ENCODE data around the gene DENND6A. TPM values are rescaled to one million over a fixed set of nuclear protein-coding genes. Genes with fewer than 3 reads are reported as not detected.
"Not testable (repeated sequence)": the region's sequence is repeated elsewhere in the genome, so short reads cannot be mapped to it uniquely, and the experiment has no call there.

Gene DENND6A
- total RNA-seq, 1 donor: 24.5 TPM

GRCh38 chr3:57646723-57647122 is 46.2 kb downstream of the DENND6A start:
- peak in 2 of 3 donors; percentile 26 to 35 for DNase-seq (ENCODE audit: low read depth in 2 of 3, low spot score in 2 of 3)

- peak in 1 of 3 donors; percentile 17 for DNase-seq (ENCODE audit: low read depth in 2 of 3, low spot score in 2 of 3)
These were observed 48.1 kb downstream of the DENND6A start for GRCh38 chr3:57644740-57645139.

- DNase-seq (ENCODE audit: low read depth in 2 of 3, low spot score in 2 of 3): no peak
These were observed 55.5 kb downstream of the DENND6A start for GRCh38 chr3:57637391-57637790.

- not testable (repeated sequence) for DNase-seq (ENCODE audit: low read depth in 2 of 3, low spot score in 2 of 3)
These were observed 58.6 kb downstream of the DENND6A start for GRCh38 chr3:57634259-57634658.

- no peak for DNase-seq (ENCODE audit: low read depth in 2 of 3, low spot score in 2 of 3)
These were observed 64.9 kb downstream of the DENND6A start for GRCh38 chr3:57627976-57628375.

- no peak for DNase-seq (ENCODE audit: low read depth in 2 of 3, low spot score in 2 of 3)
These were observed 68.1 kb downstream of the DENND6A start for GRCh38 chr3:57624801-57625200.

- DNase-seq (ENCODE audit: low read depth in 2 of 3, low spot score in 2 of 3): no peak
These were observed 70.5 kb downstream of the DENND6A start for GRCh38 chr3:57622362-57622761.

- DNase-seq (ENCODE audit: low read depth in 2 of 3, low spot score in 2 of 3): no peak
These were observed 75.1 kb downstream of the DENND6A start for GRCh38 chr3:57617739-57618138.

- DNase-seq (ENCODE audit: low read depth in 2 of 3, low spot score in 2 of 3): no peak
These were observed 76.6 kb downstream of the DENND6A start for GRCh38 chr3:57616233-57616632.

- not testable (repeated sequence) for DNase-seq (ENCODE audit: low read depth in 2 of 3, low spot score in 2 of 3)
These were observed 81.0 kb downstream of the DENND6A start for GRCh38 chr3:57611870-57612269.

- DNase-seq (ENCODE audit: low read depth in 2 of 3, low spot score in 2 of 3): no peak
These were observed 87.2 kb downstream of the DENND6A start for GRCh38 chr3:57605683-57606082.

- DNase-seq (ENCODE audit: low read depth in 2 of 3, low spot score in 2 of 3): no peak
These were observed 87.9 kb downstream of the DENND6A start for GRCh38 chr3:57604971-57605370.

- no peak for DNase-seq (ENCODE audit: low read depth in 2 of 3, low spot score in 2 of 3)
These were observed 92.7 kb downstream of the DENND6A start for GRCh38 chr3:57600195-57600594.

GRCh38 chr3:57598765-57599360 is 94.0 kb downstream of the DENND6A start:
- DNase-seq (ENCODE audit: low read depth in 2 of 3, low spot score in 2 of 3): no peak

GRCh38 chr3:57597127-57597923 is 95.6 kb downstream of the DENND6A start, which contains the start of gene ARF4:
TSS of gene ARF4 (minus strand) at chr3:57597344. CDS start at chr3:57597140, 204 bp downstream.
- DNase-seq (ENCODE audit: low read depth in 2 of 3, low spot score in 2 of 3): peak; percentile 99 to 100 (median 99)

GRCh38 chr3:57596495-57597126 is 96.3 kb downstream of the DENND6A start:
- DNase-seq (ENCODE audit: low read depth in 2 of 3, low spot score in 2 of 3): peak; percentile 29 to 70 (median 66)

GRCh38 chr3:57594576-57594975 is 98.3 kb downstream of the DENND6A start:
- DNase-seq (ENCODE audit: low read depth in 2 of 3, low spot score in 2 of 3): no peak

GRCh38 chr3:57594144-57594543 is 98.7 kb downstream of the DENND6A start:
- no peak for DNase-seq (ENCODE audit: low read depth in 2 of 3, low spot score in 2 of 3)

GRCh38 chr3:57592306-57592705 is 100.6 kb downstream of the DENND6A start:
- DNase-seq (ENCODE audit: low read depth in 2 of 3, low spot score in 2 of 3): no peak

- DNase-seq (ENCODE audit: low read depth in 2 of 3, low spot score in 2 of 3): no peak
These were observed 105.0 kb downstream of the DENND6A start for GRCh38 chr3:57587905-57588304.

- no peak for DNase-seq (ENCODE audit: low read depth in 2 of 3, low spot score in 2 of 3)
These were observed 106.1 kb downstream of the DENND6A start for GRCh38 chr3:57586778-57587177.

- no peak for DNase-seq (ENCODE audit: low read depth in 2 of 3, low spot score in 2 of 3)
These were observed 109.3 kb downstream of the DENND6A start for GRCh38 chr3:57583544-57583943.
